Measurements from ENCODE around the gene MRPS18A.
A peak's percentile ranks its signal among the peaks of the same experiment; 100 is the strongest.

The MRPS18A gene

GRCh38 chr6:43687437-43688347, at the start of gene MRPS18A:
MRPS18A (minus strand) TSS chr6:43687791; CDS start chr6:43687779, 12 bp downstream.
- Histone ChIP-seq H2AFZ (peak within 1 kb of the TSS; percentile 98), H3K36me3 (ENCODE audit: control insufficient read depth, insufficient read depth, low read length) (no peaks in the 10 kb centered on the region), H3K9me3 (ENCODE audit: control insufficient read depth, low read length) (no peaks in the 10 kb centered on the region), H3K79me2 (peaks cover 24% of the 10 kb centered on the region), H3K4me2 (ENCODE audit: low read length) (peak within 1 kb of the TSS; percentile 93), H3K27me3 (ENCODE audit: control insufficient read depth, insufficient read depth, low read length) (no peaks in the 10 kb centered on the region), H3K4me3 (ENCODE audit: low read depth, low read length) (peak within 1 kb of the TSS; percentile 78), H3K27ac (peak within 1 kb of the TSS; percentile 75), H3K9ac (peak within 1 kb of the TSS; percentile 95), H3K4me1 (peaks cover 20% of the 10 kb centered on the region)
- TF ChIP-seq CTCF (IDR thresholded peaks at IDR 0.05), result no peak

DNA sequence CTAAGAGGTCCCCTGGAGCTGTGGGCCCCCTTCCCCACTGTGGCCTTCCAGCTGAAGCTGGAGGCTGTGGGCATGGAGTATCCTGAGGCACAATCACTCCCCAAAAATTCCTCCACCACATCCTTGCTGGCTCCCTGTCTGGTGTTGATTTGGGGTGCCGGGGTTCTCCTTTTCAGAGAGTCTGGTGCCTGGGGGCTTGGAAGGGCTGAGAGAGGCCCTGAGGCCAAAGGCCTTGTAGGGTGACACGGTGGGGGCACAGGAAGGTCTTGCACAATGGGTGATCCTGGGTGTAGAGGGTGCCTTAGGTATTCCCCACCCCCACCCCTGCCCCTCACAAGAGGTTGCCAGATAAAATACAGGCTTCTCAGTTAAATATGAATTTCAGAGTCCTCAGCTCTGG, 49.3 kb upstream of the MRPS18A start:
- Histone ChIP-seq H3K36me3 (ENCODE audit: control insufficient read depth, insufficient read depth, low read length) (no peaks in the 10 kb centered on the region), H3K9me3 (ENCODE audit: control insufficient read depth, low read length) (no peaks in the 10 kb centered on the region), H3K9ac (no peak overlapping the region), H3K79me2 (no peaks in the 10 kb centered on the region), H2AFZ (no peak overlapping the region), H3K4me2 (ENCODE audit: low read length) (no peak overlapping the region), H3K4me1 (no peaks in the 10 kb centered on the region), H3K27me3 (ENCODE audit: control insufficient read depth, insufficient read depth, low read length) (no peaks in the 10 kb centered on the region), H3K27ac (no peak overlapping the region), H3K4me3 (ENCODE audit: low read depth, low read length) (no peak overlapping the region)
- TF ChIP-seq CTCF (IDR thresholded peaks at IDR 0.05), result no peak

DNA sequence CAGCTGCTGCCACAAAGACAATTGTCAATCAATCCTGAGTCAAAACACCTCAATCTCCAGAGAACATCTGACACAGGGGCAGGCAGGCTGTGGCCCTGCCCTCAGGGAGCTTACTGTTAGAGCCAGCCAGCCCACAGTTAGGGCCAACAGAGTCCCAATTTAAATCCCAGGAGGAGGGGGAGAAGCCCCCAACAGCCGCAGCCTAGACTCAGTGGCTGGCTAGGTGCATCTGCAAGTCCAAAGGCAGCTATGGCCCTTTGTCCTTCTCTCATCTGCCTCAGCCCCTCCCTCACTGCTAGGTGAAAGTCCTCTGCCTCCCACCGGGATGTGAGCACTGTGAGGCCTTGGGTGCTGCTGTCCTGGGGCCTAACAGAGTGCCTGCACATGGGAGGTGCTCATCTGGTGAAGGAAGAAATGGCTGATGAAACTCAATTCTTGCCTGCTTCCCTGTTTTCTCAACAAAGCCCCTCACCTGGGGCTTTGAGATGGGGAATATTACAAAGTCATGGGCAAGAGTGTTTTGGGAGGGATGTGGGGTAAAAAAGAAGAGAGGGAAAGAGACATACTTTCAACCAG, 48.7 kb upstream of the MRPS18A start:
- Histone ChIP-seq H3K4me1 (no peaks in the 10 kb centered on the region), H3K4me3 (ENCODE audit: low read depth, low read length) (no peak overlapping the region), H3K4me2 (ENCODE audit: low read length) (no peak overlapping the region), H3K27ac (no peak overlapping the region), H2AFZ (no peak overlapping the region), H3K27me3 (ENCODE audit: control insufficient read depth, insufficient read depth, low read length) (no peaks in the 10 kb centered on the region), H3K9me3 (ENCODE audit: control insufficient read depth, low read length) (no peaks in the 10 kb centered on the region), H3K36me3 (ENCODE audit: control insufficient read depth, insufficient read depth, low read length) (no peaks in the 10 kb centered on the region), H3K79me2 (no peaks in the 10 kb centered on the region), H3K9ac (no peak overlapping the region)
- TF ChIP-seq CTCF (IDR thresholded peaks at IDR 0.05), result no peak

GRCh38 chr6:43735642-43736199, 48.1 kb upstream of the MRPS18A start:
- Histone ChIP-seq H3K9ac (no peak overlapping the region), H3K27me3 (ENCODE audit: control insufficient read depth, insufficient read depth, low read length) (no peaks in the 10 kb centered on the region), H2AFZ (no peak overlapping the region), H3K79me2 (no peaks in the 10 kb centered on the region), H3K9me3 (ENCODE audit: control insufficient read depth, low read length) (no peaks in the 10 kb centered on the region), H3K36me3 (ENCODE audit: control insufficient read depth, insufficient read depth, low read length) (no peaks in the 10 kb centered on the region), H3K4me2 (ENCODE audit: low read length) (no peak overlapping the region), H3K27ac (no peak overlapping the region), H3K4me3 (ENCODE audit: low read depth, low read length) (no peak overlapping the region), H3K4me1 (no peaks in the 10 kb centered on the region)
- TF ChIP-seq CTCF (IDR thresholded peaks at IDR 0.05), result no peak
